Loucy (cell line): ENCODE measurements around the gene RNF13.

Experiments used
- CTCF ChIP-seq: fragments of 200-600 bp; sonication (generic); conservative IDR thresholded peaks from 2 replicates; pipeline ENCODE4 v1.5.1; 2014; ENCODE audit warnings: mild to moderate bottlenecking, antibody characterized with exemption, low read length
- EZH2phosphoT487 ChIP-seq: fragments of 200-600 bp; IDR thresholded peaks from 2 replicates; pipeline ENCODE4 v1.6.1; 2018; ENCODE audit warnings: antibody characterized with exemption, mild to moderate bottlenecking, moderate library complexity, borderline replicate concordance

DNA sequence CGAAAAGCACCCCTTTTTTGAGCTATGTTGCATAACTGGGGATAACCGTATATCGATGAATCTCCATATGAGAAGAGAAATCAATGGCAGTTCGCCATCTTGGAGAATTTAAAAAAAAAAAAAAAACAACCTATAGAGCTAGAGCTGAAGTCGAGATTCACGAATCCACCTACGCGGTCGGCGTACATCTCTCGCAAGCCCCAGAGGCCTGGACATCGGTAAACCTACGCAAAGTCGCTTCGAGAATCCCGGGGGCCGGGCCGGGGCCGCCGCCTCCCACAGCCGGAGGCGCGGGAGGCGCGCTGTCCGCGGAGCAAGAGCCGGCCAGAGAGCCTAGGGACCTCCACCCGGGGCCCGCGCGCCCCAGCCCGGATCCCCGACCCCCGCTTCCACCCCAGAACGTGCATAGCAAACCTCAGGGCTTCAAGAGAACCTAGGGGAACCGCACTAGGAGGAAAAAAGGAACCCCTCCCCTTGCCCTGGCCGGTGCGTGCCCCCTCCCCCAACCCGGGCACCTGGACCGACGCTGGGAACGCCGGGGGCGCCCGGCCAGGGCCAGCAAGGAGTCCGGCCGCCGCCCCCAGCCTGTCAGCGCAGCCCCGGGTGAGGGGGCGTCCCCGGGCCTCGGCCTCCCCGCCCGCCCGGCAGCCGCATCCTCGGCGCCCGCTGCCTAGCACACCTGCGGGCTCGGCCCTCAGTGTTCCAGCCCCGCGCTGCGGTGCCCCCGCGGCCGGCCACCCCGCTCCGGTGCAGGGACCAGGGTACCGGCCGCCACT lies 157.1 kb downstream of the RNF13 start:
- TF ChIP-seq EZH2phosphoT487 (no peak), CTCF (no peak)
